IMR-90 (cell line): ENCODE results near the gene TCF7L2. TPM values are rescaled to one million over a fixed set of nuclear protein-coding genes. Genes with fewer than 3 reads are reported as not detected.

Source experiments
- ATAC-seq: fragments of 200-7000 bp; cut with Tn5 transposase; 2 replicates; pipeline ENCODE4 v1.9.1; 2020; ENCODE audit warnings: low read depth, mild to moderate bottlenecking, moderate library complexity
- BruUV-seq: library from RNA; stranded (reverse); fragments of 400-500 nt; replicated peaks from 2 replicates; lab custom pipeline; 2021; lab: Mats Ljungman, UMichigan
- CTCF ChIA-PET: fragments of 300-600 bp; formaldehyde crosslinking; extraction: SDS; loops from one replicate; lab custom pipeline; 2021; ENCODE audit warnings: antibody characterized with exemption; lab: Yijun Ruan, JAX
- POLR2A ChIA-PET: fragments of 300-600 bp; sonication (Branson Sonifier 250); formaldehyde crosslinking; loops from one replicate; lab custom pipeline; 2022; ENCODE audit warnings: antibody characterized with exemption; ENCODE audit not compliant: unreplicated experiment; lab: Charles Lee
- DNase-seq: peaks from one replicate; pipeline ENCODE4 v3.0.0; 2013
- H2AFZ ChIP-seq: replicated peaks from 2 replicates; pipeline ENCODE3; 2013; ENCODE audit warnings: low read length, mild to moderate bottlenecking; ENCODE audit not compliant: poor library complexity
- H2AK5ac ChIP-seq: 2 replicates; pipeline ENCODE4 v1.6.1; 2013; ENCODE audit warnings: low read depth, low read length, inconsistent platforms
- H2AK9ac ChIP-seq: replicated peaks from 2 replicates; pipeline ENCODE3; 2013; ENCODE audit warnings: mild to moderate bottlenecking, low read depth, low read length, moderate library complexity; ENCODE audit not compliant: poor library complexity
- H2BK120ac ChIP-seq: 2 replicates; pipeline ENCODE4 v1.6.1; 2013; ENCODE audit warnings: low read depth, low read length, inconsistent platforms
- H2BK15ac ChIP-seq: 3 replicates; pipeline ENCODE4 v1.6.1; 2013; ENCODE audit warnings: low read depth, low read length, inconsistent platforms
- H2BK20ac ChIP-seq: 2 replicates; pipeline ENCODE4 v1.6.1; 2013; ENCODE audit warnings: low read depth, mild to moderate bottlenecking, inconsistent platforms, low read length, moderate library complexity
- H2BK5ac ChIP-seq: 2 replicates; pipeline ENCODE4 v1.6.1; 2013; ENCODE audit warnings: mild to moderate bottlenecking, low read depth, low read length, inconsistent platforms; ENCODE audit not compliant: poor library complexity, severe bottlenecking
- H3K14ac ChIP-seq: replicated peaks from 2 replicates; pipeline ENCODE4 v1.6.1; 2013; ENCODE audit warnings: low read depth, low read length, inconsistent platforms
- H3K18ac ChIP-seq: 2 replicates; pipeline ENCODE4 v1.6.1; 2013; ENCODE audit warnings: low read depth, low read length, control low read depth
- H3K23ac ChIP-seq: 2 replicates; pipeline ENCODE4 v1.6.1; 2013; ENCODE audit warnings: low read depth, low read length, inconsistent platforms
- H3K27ac ChIP-seq: 2 replicates; pipeline ENCODE4 v1.5.1; 2013; ENCODE audit warnings: mild to moderate bottlenecking, control low read depth, low read length; ENCODE audit not compliant: insufficient read depth
- H3K27me3 ChIP-seq: 2 replicates; pipeline ENCODE4 v1.6.1; 2013; ENCODE audit warnings: low read length; ENCODE audit not compliant: control insufficient read depth, insufficient read depth
- H3K36me3 ChIP-seq: 2 replicates; pipeline ENCODE4 v1.6.1; 2013; ENCODE audit warnings: low read length, mixed read lengths; ENCODE audit not compliant: control insufficient read depth, insufficient read depth
- H3K4ac ChIP-seq: 2 replicates; pipeline ENCODE4 v1.6.1; 2013; ENCODE audit warnings: low read depth, low read length, inconsistent platforms
- H3K4me1 ChIP-seq: 2 replicates; pipeline ENCODE4 v1.6.1; 2013; ENCODE audit warnings: low read length, mixed read lengths; ENCODE audit not compliant: control insufficient read depth, insufficient read depth
- H3K4me2 ChIP-seq: 2 replicates; pipeline ENCODE4 v1.6.1; 2013; ENCODE audit warnings: low read depth, mild to moderate bottlenecking, control low read depth, low read length, moderate library complexity
- H3K4me3 ChIP-seq: 2 replicates; pipeline ENCODE4 v1.5.1; 2013; ENCODE audit warnings: low read depth, mild to moderate bottlenecking, control low read depth, low read length, moderate library complexity; ENCODE audit not compliant: insufficient read depth
- H3K56ac ChIP-seq: 2 replicates; pipeline ENCODE4 v1.6.1; 2013; ENCODE audit warnings: low read length, inconsistent platforms; ENCODE audit not compliant: insufficient read depth; ENCODE audit errors: extremely low read depth
- H3K79me1 ChIP-seq, 2 experiments: 2 replicates each; pipeline ENCODE4 v1.6.1; 2013; ENCODE audit warnings: low read length in 2 of 2, inconsistent platforms in 1 of 2, low read depth in 1 of 2
- H3K9ac ChIP-seq: 2 replicates; pipeline ENCODE4 v1.6.1; 2013; ENCODE audit warnings: low read depth, low read length, control low read depth
- H3K9me1 ChIP-seq: 2 replicates; pipeline ENCODE4 v1.6.1; 2013; ENCODE audit warnings: low read length, inconsistent platforms; ENCODE audit not compliant: insufficient read depth
- H3K9me3 ChIP-seq: 2 replicates; pipeline ENCODE4 v1.6.1; 2013; ENCODE audit warnings: low read length; ENCODE audit not compliant: control insufficient read depth, insufficient read depth
- H4K20me1 ChIP-seq: 2 replicates; pipeline ENCODE4 v1.6.1; 2013; ENCODE audit warnings: low read length, inconsistent platforms; ENCODE audit not compliant: insufficient read depth
- H4K5ac ChIP-seq: 2 replicates; pipeline ENCODE4 v1.6.1; 2013; ENCODE audit warnings: mild to moderate bottlenecking, low read depth, low read length, control low read depth
- H4K8ac ChIP-seq, 2 experiments: 2 replicates each; pipeline ENCODE4 v1.6.1; 2013; ENCODE audit warnings: low read depth in 2 of 2, low read length in 2 of 2, control low read depth in 1 of 2, inconsistent platforms in 1 of 2
- H4K91ac ChIP-seq: 2 replicates; pipeline ENCODE4 v1.6.1; 2013; ENCODE audit warnings: low read depth, low read length, inconsistent platforms; ENCODE audit not compliant: insufficient read depth
- BHLHE40 ChIP-seq: fragments of 150-350 bp; IDR thresholded peaks from 2 replicates; pipeline ENCODE4 v1.6.1; 2016; ENCODE audit warnings: mild to moderate bottlenecking, low read depth, low read length
- CEBPB ChIP-seq: IDR thresholded peaks from 2 replicates; pipeline ENCODE4 v1.6.1; 2012; ENCODE audit warnings: low read depth, low read length, improper control_type of control experiment
- CHD1 ChIP-seq: IDR thresholded peaks from 2 replicates; pipeline ENCODE4 v1.6.1; 2012; ENCODE audit warnings: low read depth, low read length, improper control_type of control experiment
- FOS ChIP-seq: fragments of 150-350 bp; IDR thresholded peaks from 2 replicates; pipeline ENCODE4 v1.6.1; 2016; ENCODE audit warnings: low read depth, low read length
- MAFK ChIP-seq: IDR thresholded peaks from 2 replicates; pipeline ENCODE4 v1.6.1; 2012; ENCODE audit warnings: low read depth, low read length, improper control_type of control experiment
- MAZ ChIP-seq: IDR thresholded peaks from 2 replicates; pipeline ENCODE4 v1.6.1; 2012; ENCODE audit warnings: low read depth, mild to moderate bottlenecking, low read length, improper control_type of control experiment, moderate library complexity, borderline replicate concordance
- MXI1 ChIP-seq: IDR thresholded peaks from 2 replicates; pipeline ENCODE4 v1.6.1; 2012; ENCODE audit warnings: low read depth, mild to moderate bottlenecking, low read length, moderate library complexity, borderline replicate concordance
- NFE2L2 ChIP-seq: fragments of 150-350 bp; IDR thresholded peaks from 2 replicates; pipeline ENCODE4 v1.6.1; 2016; ENCODE audit warnings: low read depth, mild to moderate bottlenecking, low read length
- POLR2A ChIP-seq: IDR thresholded peaks from 2 replicates; pipeline ENCODE4 v1.6.1; 2012; ENCODE audit warnings: mild to moderate bottlenecking, low read depth, low read length
- RAD21 ChIP-seq: IDR thresholded peaks from 2 replicates; pipeline ENCODE4 v1.6.1; 2012; ENCODE audit warnings: low read length, improper control_type of control experiment
- RCOR1 ChIP-seq: IDR thresholded peaks from 2 replicates; pipeline ENCODE4 v1.6.1; 2012; ENCODE audit warnings: mild to moderate bottlenecking, low read length, improper control_type of control experiment; ENCODE audit not compliant: insufficient replicate concordance
- RFX5 ChIP-seq: IDR thresholded peaks from 2 replicates; pipeline ENCODE4 v1.8.0; 2012; ENCODE audit warnings: low read depth, mild to moderate bottlenecking, low read length, moderate library complexity
- SMC3 ChIP-seq: fragments of 150-350 bp; IDR thresholded peaks from 2 replicates; pipeline ENCODE4 v1.6.1; 2016; ENCODE audit warnings: low read depth, mild to moderate bottlenecking, antibody characterized with exemption, low read length, moderate library complexity
- WGBS, 2 experiments: methylation state at CpG; one replicate each; pipeline versions ENCODE4 v1.1.5 to v1.1.7; 2013; ENCODE audit warnings: missing lambda C conversion rate in 2 of 2; ENCODE audit not compliant: insufficient read length in 1 of 2; ENCODE audit errors: extremely low coverage in 2 of 2; 5-methylcytosine and 5-hydroxymethylcytosine counted together
- dilution Hi-C: fragments of 300-500 bp; cut with HindIII; formaldehyde crosslinking; loops from one replicate; pipeline ENCODE4 v1.14.3; 2018; ENCODE audit warnings: low sequenced_read_pairs; ENCODE audit not compliant: unreplicated experiment
- in situ Hi-C: fragments of 300-500 bp; cut with MboI; formaldehyde crosslinking; loops from 3 replicates; pipeline ENCODE4 v1.14.3; 2019; ENCODE audit warnings: low sequenced_read_pairs, inconsistent platforms, mixed read lengths
- intact Hi-C: fragments of 100-400 bp; cut with micrococcal nuclease; formaldehyde crosslinking; loops from 2 replicates; pipeline ENCODE4 v1.10.0; 2022
- polyA plus RNA-seq, 3 experiments: library from polyadenylated mRNA; depleted of rRNA; stranded (reverse); fragments of >200 nt; gene quantifications; 2 replicates each; pipeline ENCODE4 v1.2.3, GENCODE V29; 2012; ENCODE audit warnings: low replicate concordance in 1 of 3
- total RNA-seq: library from RNA; depleted of rRNA; stranded (reverse); fragments of >200 nt; gene quantifications from 2 replicates; pipeline ENCODE4 v1.2.3, GENCODE V29; 2012
- TF ChIP-seq, protein P1 (sequence below): fragments of 150-350 bp; IDR thresholded peaks from 2 replicates; pipeline ENCODE4 v1.6.1; 2016; ENCODE audit warnings: low read depth, mild to moderate bottlenecking, low read length, moderate library complexity, borderline replicate concordance
- TF ChIP-seq, protein P2 (sequence below): fragments of 150-350 bp; IDR thresholded peaks from 2 replicates; pipeline ENCODE4 v1.6.1; 2017; ENCODE audit warnings: mild to moderate bottlenecking, antibody characterized with exemption, low read length, low read depth
- TF ChIP-seq, protein P3 (sequence below): conservative IDR thresholded peaks from 2 replicates; pipeline ENCODE4 v1.5.1; 2012; ENCODE audit warnings: mild to moderate bottlenecking, low read depth, low read length, improper control_type of control experiment

Gene TCF7L2
- total and polyA plus RNA-seq, 2 of the 4 experiments (the other 2 are of a cell fraction), result 1.3 to 12.2 TPM

- no peak for ATAC-seq
- no TSS peak for BruUV-seq
- H3K4me3 ChIP-seq, result no peak overlapping the region
Measured at GRCh38 chr10:112973805-112974204, 23.8 kb downstream of the TCF7L2 start.

More at GRCh38 chr10:112973805-112974204, 23.8 kb downstream of the TCF7L2 start:
- Histone ChIP-seq H2AK5ac (no peak overlapping the region), H3K79me1 (peaks cover 61 to 67% of the 10 kb centered on the region in 2 experiments), H3K9me3 (no peaks in the 10 kb centered on the region), H3K9me1 (peaks cover 15% of the 10 kb centered on the region; the same call in 1 of the 2 replicates), H3K4me2 (no peak overlapping the region), H4K5ac (no peak overlapping the region), H4K20me1 (peaks cover 28% of the 10 kb centered on the region; the same call in 1 of the 2 replicates), H3K9ac (no peak overlapping the region), H3K18ac (no peak overlapping the region), H3K27ac (no peak overlapping the region), H2BK20ac (no peak overlapping the region), H4K91ac (no peak overlapping the region), H2BK120ac (no peak overlapping the region), H3K23ac (no peak overlapping the region), H2AFZ (no peak overlapping the region), H4K8ac (no peak overlapping the region), H2BK15ac (no peak overlapping the region), H3K4ac (no peak overlapping the region), H3K36me3 (peaks cover 15% of the 10 kb centered on the region), H2BK5ac (no peak overlapping the region), H3K27me3 (no peaks in the 10 kb centered on the region), H3K14ac (no peak overlapping the region), H2AK9ac (no peak overlapping the region), H3K4me1 (no peaks in the 10 kb centered on the region), H3K56ac (no peak overlapping the region)
- in situ Hi-C loops (no loop called here), dilution Hi-C loops (no loop called here), intact Hi-C loops (no loop called here)
- WGBS, 2 experiments, result no CpG with 5 or more reads among the region's 5 CpGs
- TF ChIP-seq RCOR1 (no peak), FOS (no peak), BHLHE40 (no peak), CEBPB (no peak), POLR2A (no peak), MXI1 (no peak), RFX5 (no peak), SMC3 (no peak), MAZ (no peak), NFE2L2 (no peak), RAD21 (no peak), CHD1 (no peak), MAFK (no peak)
- TF ChIP-seq, protein P1, sequence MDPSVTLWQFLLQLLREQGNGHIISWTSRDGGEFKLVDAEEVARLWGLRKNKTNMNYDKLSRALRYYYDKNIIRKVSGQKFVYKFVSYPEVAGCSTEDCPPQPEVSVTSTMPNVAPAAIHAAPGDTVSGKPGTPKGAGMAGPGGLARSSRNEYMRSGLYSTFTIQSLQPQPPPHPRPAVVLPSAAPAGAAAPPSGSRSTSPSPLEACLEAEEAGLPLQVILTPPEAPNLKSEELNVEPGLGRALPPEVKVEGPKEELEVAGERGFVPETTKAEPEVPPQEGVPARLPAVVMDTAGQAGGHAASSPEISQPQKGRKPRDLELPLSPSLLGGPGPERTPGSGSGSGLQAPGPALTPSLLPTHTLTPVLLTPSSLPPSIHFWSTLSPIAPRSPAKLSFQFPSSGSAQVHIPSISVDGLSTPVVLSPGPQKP, result no peak
- TF ChIP-seq, protein P2, sequence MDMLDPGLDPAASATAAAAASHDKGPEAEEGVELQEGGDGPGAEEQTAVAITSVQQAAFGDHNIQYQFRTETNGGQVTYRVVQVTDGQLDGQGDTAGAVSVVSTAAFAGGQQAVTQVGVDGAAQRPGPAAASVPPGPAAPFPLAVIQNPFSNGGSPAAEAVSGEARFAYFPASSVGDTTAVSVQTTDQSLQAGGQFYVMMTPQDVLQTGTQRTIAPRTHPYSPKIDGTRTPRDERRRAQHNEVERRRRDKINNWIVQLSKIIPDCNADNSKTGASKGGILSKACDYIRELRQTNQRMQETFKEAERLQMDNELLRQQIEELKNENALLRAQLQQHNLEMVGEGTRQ, result no peak
- TF ChIP-seq, protein P3, sequence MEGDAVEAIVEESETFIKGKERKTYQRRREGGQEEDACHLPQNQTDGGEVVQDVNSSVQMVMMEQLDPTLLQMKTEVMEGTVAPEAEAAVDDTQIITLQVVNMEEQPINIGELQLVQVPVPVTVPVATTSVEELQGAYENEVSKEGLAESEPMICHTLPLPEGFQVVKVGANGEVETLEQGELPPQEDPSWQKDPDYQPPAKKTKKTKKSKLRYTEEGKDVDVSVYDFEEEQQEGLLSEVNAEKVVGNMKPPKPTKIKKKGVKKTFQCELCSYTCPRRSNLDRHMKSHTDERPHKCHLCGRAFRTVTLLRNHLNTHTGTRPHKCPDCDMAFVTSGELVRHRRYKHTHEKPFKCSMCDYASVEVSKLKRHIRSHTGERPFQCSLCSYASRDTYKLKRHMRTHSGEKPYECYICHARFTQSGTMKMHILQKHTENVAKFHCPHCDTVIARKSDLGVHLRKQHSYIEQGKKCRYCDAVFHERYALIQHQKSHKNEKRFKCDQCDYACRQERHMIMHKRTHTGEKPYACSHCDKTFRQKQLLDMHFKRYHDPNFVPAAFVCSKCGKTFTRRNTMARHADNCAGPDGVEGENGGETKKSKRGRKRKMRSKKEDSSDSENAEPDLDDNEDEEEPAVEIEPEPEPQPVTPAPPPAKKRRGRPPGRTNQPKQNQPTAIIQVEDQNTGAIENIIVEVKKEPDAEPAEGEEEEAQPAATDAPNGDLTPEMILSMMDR, result no peak
- no peak for DNase-seq
- CTCF ChIA-PET, result no interaction called here
- POLR2A ChIA-PET, result no interaction called here
